MCF 10A (cell line): ENCODE results near the gene EEF1AKMT2. TPM values are rescaled to one million over a fixed set of nuclear protein-coding genes. Genes with fewer than 3 reads are reported as not detected.
A peak's percentile ranks its signal among the peaks of the same experiment; 100 is the strongest.

Experiments
- BruUV-seq: library from RNA; stranded (reverse); fragments of 400-500 nt; replicated peaks from 2 replicates; lab custom pipeline; 2021; lab: Mats Ljungman, UMichigan
- CTCF ChIA-PET: fragments of 300-600 bp; sonication (Branson Sonifier 250); formaldehyde crosslinking; extraction: SDS; loops from one replicate; lab custom pipeline; 2021; ENCODE audit warnings: antibody characterized with exemption, inconsistent platforms; lab: Yijun Ruan, JAX
- POLR2A ChIA-PET: fragments of 300-600, 350-650 bp; sonication (Branson Sonifier 250); formaldehyde crosslinking; extraction: SDS; loops from one replicate; lab custom pipeline; 2020; ENCODE audit warnings: antibody characterized with exemption, inconsistent platforms; lab: Yijun Ruan, JAX
- DNase-seq: peaks from one replicate; pipeline ENCODE4 v3.0.0-alpha.2; 2018; ENCODE audit not compliant: unreplicated experiment
- H3K27ac Mint-ChIP-seq: one replicate; pipeline ENCODE4 v1.8.0; 2022; ENCODE audit warnings: mild to moderate bottlenecking, low read depth, mixed read lengths; ENCODE audit not compliant: unreplicated experiment
- H3K27me3 Mint-ChIP-seq: one replicate; pipeline ENCODE4 v1.8.0; 2022; ENCODE audit warnings: mixed read lengths; ENCODE audit not compliant: insufficient read depth, unreplicated experiment
- H3K36me3 Mint-ChIP-seq: one replicate; pipeline ENCODE4 v1.8.0; 2022; ENCODE audit warnings: mild to moderate bottlenecking, moderate library complexity, mixed read lengths; ENCODE audit not compliant: insufficient read depth, unreplicated experiment
- H3K4me1 Mint-ChIP-seq: one replicate; pipeline ENCODE4 v1.8.0; 2022; ENCODE audit warnings: mixed read lengths; ENCODE audit not compliant: insufficient read depth, unreplicated experiment
- H3K4me3 Mint-ChIP-seq: one replicate; pipeline ENCODE4 v1.8.0; 2022; ENCODE audit warnings: mild to moderate bottlenecking, moderate library complexity, mixed read lengths; ENCODE audit not compliant: unreplicated experiment
- H3K9me3 Mint-ChIP-seq: one replicate; pipeline ENCODE4 v1.8.0; 2022; ENCODE audit warnings: mixed read lengths; ENCODE audit not compliant: unreplicated experiment
- CTCF ChIP-seq: fragments of 200-600 bp; IDR thresholded peaks from one replicate; pipeline ENCODE4 v1.8.0; 2022; ENCODE audit warnings: antibody characterized with exemption, mild to moderate bottlenecking; ENCODE audit not compliant: unreplicated experiment
- intact Hi-C: fragments of 100-400 bp; cut with micrococcal nuclease; formaldehyde crosslinking; loops from 2 replicates; pipeline ENCODE4 v1.14.1; 2022
- total RNA-seq: library from RNA; stranded (reverse); gene quantifications from 2 replicates; pipeline ENCODE4 v1.2.3, GENCODE V29; 2022

The EEF1AKMT2 gene
- total RNA-seq, 1 experiment from 2014 or later: 17.5 TPM

- no peak for TF ChIP-seq CTCF
- BruUV-seq: no TSS peak
- Mint-ChIP-seq H3K27me3 (no peaks in the 10 kb centered on the region), H3K4me1 (peaks cover 31% of the 10 kb centered on the region), H3K4me3 (peak overlapping the region; percentile 30), H3K27ac (peak overlapping the region; percentile 81), H3K36me3 (no peaks in the 10 kb centered on the region), H3K9me3 (no peaks in the 10 kb centered on the region)
- ChIA-PET POLR2A (interaction anchor here (1.0 to 3.8 kb wide), 4 partner anchors 10 to 82 kb away, joined by 3 to 21 read pairs (median 14); no protein-coding TSS in a partner anchor), CTCF (interaction anchor here (0.8 to 3.4 kb wide), 5 partner anchors 8 to 177 kb away, joined by 4 to 25 read pairs (median 5); no protein-coding TSS in a partner anchor)
- intact Hi-C loops: loop anchor here (5.0 kb wide), 1 partner anchor 33 kb away; the partner anchor contains the start of gene FAM53B
- no peak for DNase-seq
Measured at GRCh38 chr10:124708922-124709520, 82.7 kb downstream of the EEF1AKMT2 start.

- H3K27ac Mint-ChIP-seq: peak overlapping the region; percentile 81
- H3K4me1 Mint-ChIP-seq: peaks cover 31% of the 10 kb centered on the region
- no peak for TF ChIP-seq CTCF
- no TSS peak for BruUV-seq
- intact Hi-C loops: loop anchor here (5.0 kb wide), 1 partner anchor 34 kb away; the partner anchor contains the start of gene FAM53B
- ChIA-PET CTCF (interaction anchor here (0.8 to 3.4 kb wide), 4 partner anchors 11 to 176 kb away, joined by 4 to 25 read pairs (median 6); no protein-coding TSS in a partner anchor), POLR2A (interaction anchor here (0.9 to 3.8 kb wide), 6 partner anchors 10 to 81 kb away, joined by 3 to 21 read pairs (median 10); no protein-coding TSS in a partner anchor)
- H3K36me3 Mint-ChIP-seq: no peaks in the 10 kb centered on the region
- H3K9me3 Mint-ChIP-seq: no peaks in the 10 kb centered on the region
- no peak for DNase-seq
- H3K27me3 Mint-ChIP-seq: no peaks in the 10 kb centered on the region
- H3K4me3 Mint-ChIP-seq: no peak overlapping the region
Measured at GRCh38 chr10:124708246-124708779, 83.4 kb downstream of the EEF1AKMT2 start.

Other genes starting within 250 kb of the EEF1AKMT2 start
- 12.9 and 14.9 TPM in 2 replicates for gene FAM53B, start 47.5 kb downstream of the EEF1AKMT2 start, total RNA-seq
- gene ABRAXAS2, start 9.9 kb upstream of the EEF1AKMT2 start, total RNA-seq: 21.4 and 23.2 TPM in 2 replicates
- 17.8 and 23.2 TPM in 2 replicates for gene ZRANB1, start 150.2 kb upstream of the EEF1AKMT2 start, total RNA-seq